ENCODE measurements around the gene MMRN1. TPM values are rescaled to one million over a fixed set of nuclear protein-coding genes. Genes with fewer than 3 reads are reported as not detected.

MMRN1 gene
- total RNA-seq, 4 donors from 2014 or later: 10.3 to 26.5 (median 20.5) TPM

DNA sequence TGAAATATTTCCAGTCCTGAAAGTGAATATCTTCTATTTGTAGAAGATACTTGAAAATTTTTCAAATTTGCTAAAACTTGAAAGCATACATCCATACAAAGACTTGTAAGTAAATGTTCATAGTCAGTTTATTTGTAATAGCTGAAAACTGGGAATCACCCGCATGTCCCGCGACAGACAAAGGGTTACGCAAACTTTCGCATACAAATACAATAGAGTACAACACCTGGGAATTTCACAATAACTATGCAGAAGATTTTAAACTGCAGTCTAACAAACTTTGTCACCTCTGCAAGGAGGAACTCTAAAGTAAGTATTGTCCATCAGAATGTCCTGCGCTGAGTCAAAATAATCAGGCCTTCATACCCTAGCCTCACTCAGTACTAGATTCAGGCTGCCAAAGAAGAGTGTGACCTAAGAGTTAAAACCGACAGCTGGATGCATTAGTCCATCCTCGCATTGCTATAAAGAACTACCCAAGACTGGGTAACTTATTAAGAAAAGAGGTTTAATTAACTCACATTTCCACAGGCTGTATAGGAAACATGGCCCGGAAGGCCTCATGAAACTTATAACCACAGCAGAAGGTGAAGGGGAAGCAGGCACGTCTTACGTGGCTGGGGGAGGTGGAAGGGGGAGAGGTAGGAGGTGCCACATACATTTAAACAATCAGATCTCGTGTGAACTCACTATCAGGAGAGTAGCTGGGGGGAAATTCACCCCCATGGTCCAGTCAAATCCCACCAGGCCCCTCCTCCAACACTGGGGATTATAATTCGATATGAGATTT, 60.4 kb downstream of the MMRN1 start:
- no peak overlapping the region for H3K4me3 ChIP-seq (ENCODE audit: low read depth, poor library complexity, severe bottlenecking)
- intact Hi-C loops (cut with DNase I; ENCODE audit: low total_unique reads): no loop called here
- 86 to 88% methylated on average over 13 of the region's 13 CpGs for WGBS, 2 donors
- DNase-seq (ENCODE audit: low spot score in 2 of 2): no peak
- TF ChIP-seq, protein P1, sequence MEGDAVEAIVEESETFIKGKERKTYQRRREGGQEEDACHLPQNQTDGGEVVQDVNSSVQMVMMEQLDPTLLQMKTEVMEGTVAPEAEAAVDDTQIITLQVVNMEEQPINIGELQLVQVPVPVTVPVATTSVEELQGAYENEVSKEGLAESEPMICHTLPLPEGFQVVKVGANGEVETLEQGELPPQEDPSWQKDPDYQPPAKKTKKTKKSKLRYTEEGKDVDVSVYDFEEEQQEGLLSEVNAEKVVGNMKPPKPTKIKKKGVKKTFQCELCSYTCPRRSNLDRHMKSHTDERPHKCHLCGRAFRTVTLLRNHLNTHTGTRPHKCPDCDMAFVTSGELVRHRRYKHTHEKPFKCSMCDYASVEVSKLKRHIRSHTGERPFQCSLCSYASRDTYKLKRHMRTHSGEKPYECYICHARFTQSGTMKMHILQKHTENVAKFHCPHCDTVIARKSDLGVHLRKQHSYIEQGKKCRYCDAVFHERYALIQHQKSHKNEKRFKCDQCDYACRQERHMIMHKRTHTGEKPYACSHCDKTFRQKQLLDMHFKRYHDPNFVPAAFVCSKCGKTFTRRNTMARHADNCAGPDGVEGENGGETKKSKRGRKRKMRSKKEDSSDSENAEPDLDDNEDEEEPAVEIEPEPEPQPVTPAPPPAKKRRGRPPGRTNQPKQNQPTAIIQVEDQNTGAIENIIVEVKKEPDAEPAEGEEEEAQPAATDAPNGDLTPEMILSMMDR (IDR thresholded peaks at IDR 0.05): no peak
- TF ChIP-seq POLR2A (IDR thresholded peaks at IDR 0.05): no peak

DNA sequence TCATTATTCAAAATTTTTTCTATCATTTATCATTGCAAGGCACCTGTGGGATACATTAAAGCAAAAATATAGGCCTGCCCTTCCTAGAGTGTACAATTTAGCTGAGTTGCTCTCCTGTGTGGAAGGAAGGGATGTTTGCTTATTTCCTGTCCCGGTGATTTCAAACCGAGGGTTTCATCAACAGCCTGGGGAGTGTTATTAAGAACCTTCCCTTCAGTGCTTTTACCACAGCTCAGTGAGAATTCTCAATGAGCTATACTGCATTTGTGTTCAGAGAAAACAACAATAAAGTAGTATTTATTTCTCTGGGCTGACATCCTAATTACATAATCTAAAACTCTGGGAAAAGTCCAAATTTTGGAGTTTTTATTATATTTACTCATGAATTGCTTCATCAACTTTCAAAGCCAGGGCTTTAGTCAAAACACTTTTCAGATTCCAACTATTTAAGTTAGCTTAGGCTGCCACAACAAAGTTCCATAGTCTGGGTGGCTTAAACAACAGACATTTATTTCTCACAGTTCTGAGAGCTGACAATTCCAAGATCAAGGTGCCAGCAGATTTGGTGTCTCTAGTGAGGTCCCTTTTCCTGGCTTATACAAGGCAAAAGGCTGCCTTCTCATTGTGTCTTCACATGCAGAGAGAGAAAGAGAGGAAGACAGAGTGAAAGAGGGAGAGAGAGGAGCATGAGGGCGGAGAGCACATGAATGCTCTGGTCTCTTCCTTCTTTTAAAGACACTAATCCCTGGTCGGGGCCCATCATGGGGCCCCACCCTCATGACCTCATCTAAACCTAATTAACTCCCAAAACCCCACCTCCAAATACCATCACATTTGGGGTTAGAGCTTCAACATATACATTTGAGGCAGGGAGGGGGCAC, 62.6 kb downstream of the MMRN1 start:
- WGBS, 2 donors: 22 to 45% methylated on average over 4 of the region's 4 CpGs

DNA sequence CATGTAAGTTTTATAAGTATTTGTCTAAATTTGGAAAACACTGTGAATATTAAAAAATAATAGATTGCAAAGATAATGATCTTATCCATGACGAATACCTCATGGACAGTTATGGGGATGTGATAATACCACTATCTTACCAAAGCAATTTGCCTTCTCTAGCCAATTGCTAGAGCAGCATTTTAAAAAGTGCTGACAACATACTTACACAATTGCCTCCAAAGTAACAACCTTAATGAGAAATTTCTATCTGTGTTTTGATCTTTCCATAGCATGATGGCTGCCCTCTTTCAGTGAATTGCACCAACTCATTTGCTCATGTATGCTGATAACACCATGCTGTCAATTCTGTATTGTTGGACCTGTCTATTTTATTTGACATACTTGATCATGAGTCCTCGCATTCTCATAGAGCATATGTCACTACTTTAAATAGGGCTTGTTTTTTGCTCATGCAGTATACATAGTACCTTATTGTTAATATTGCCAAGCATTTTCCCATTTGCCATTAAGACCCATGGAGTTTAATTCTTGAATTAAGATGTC, 87.2 kb downstream of the MMRN1 start:
- WGBS, 2 donors: 88% methylated on average over 2 of the region's 2 CpGs
- intact Hi-C loops (cut with DNase I; ENCODE audit: low total_unique reads): no loop called here

More for the DNA sequence above, 62.6 kb downstream of the MMRN1 start:
- intact Hi-C loops (cut with DNase I; ENCODE audit: low total_unique reads): no loop called here
- DNase-seq (ENCODE audit: low spot score in 2 of 2): no peak
- TF ChIP-seq POLR2A (IDR thresholded peaks at IDR 0.05): no peak
- TF ChIP-seq, protein P1 (IDR thresholded peaks at IDR 0.05): no peak
- H3K4me3 ChIP-seq (ENCODE audit: low read depth, poor library complexity, severe bottlenecking): no peak overlapping the region

DNA sequence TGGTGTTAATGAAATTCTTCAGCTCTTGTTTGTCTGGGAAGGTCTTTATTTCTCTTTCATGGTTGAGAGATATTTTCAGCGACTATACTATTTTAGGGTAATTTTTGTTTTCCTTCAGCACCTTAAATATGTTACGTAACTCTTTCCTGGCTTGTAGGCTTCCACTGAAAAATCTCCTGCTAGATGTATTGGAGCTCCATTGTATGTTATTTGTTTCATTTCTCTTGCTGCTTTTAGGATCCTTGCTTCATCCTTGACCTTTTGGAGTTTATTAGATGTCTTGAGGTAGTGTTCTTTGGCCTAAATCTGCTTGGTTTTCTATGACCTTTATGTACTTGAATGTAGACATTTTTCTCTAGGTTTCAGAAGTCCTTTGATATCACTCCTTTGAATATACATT, 93.6 kb downstream of the MMRN1 start:
- DNase-seq (ENCODE audit: low spot score in 2 of 2): no peak
- intact Hi-C loops (cut with DNase I; ENCODE audit: low total_unique reads): no loop called here
- WGBS, 2 donors: 90 to 92% methylated on average over 2 of the region's 2 CpGs
- TF ChIP-seq, protein P1 (IDR thresholded peaks at IDR 0.05): no peak
- no peak for TF ChIP-seq POLR2A (IDR thresholded peaks at IDR 0.05)
- no peak overlapping the region for H3K4me3 ChIP-seq (ENCODE audit: low read depth, poor library complexity, severe bottlenecking)

More for the DNA sequence above, 87.2 kb downstream of the MMRN1 start:
- no peak for DNase-seq (ENCODE audit: low spot score in 2 of 2)
- no peak for TF ChIP-seq POLR2A (IDR thresholded peaks at IDR 0.05)
- TF ChIP-seq, protein P1 (IDR thresholded peaks at IDR 0.05): no peak
- no peak overlapping the region for H3K4me3 ChIP-seq (ENCODE audit: low read depth, poor library complexity, severe bottlenecking)

DNA sequence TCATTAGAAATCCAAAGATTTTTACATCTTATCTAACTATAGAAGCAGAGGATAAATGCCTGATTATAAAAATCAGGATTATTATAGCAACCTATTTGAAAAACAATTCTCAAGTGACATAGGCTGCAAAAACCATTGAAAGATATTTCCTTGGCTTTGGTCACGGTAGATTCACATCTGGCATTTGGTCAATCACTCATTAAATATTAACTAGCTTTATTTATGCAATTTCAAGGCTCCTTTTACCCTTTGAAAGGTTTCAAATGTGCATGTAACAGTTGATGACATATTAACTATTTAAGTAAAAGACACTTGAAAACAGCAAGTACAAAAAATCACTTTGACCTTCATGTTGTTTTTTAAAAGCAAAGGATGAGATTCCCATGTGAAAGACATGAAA, 98.1 kb downstream of the MMRN1 start:
- DNase-seq (ENCODE audit: low spot score in 2 of 2): no peak
- intact Hi-C loops (cut with DNase I; ENCODE audit: low total_unique reads): no loop called here
- no peak for TF ChIP-seq POLR2A (IDR thresholded peaks at IDR 0.05)
- TF ChIP-seq, protein P1 (IDR thresholded peaks at IDR 0.05): no peak
- WGBS, 2 donors: 41 to 45% methylated on average over 1 of the region's 1 CpG
- H3K4me3 ChIP-seq (ENCODE audit: low read depth, poor library complexity, severe bottlenecking): no peak overlapping the region

All from lower leg skin (tissue), 4 donors.